H1 (cell line): ENCODE measurements around the gene LRRC4C. TPM values are rescaled to one million over a fixed set of nuclear protein-coding genes. Genes with fewer than 3 reads are reported as not detected.

Experiments
- CTCF ChIA-PET: fragments of 300-600 bp; sonication (Branson Sonifier 250); formaldehyde crosslinking; loops from one replicate; lab custom pipeline; 2021; ENCODE audit not compliant: partially characterized antibody; lab: Charles Lee
- POLR2A ChIA-PET: fragments of 300-600 bp; sonication (Branson Sonifier 250); formaldehyde crosslinking; loops from one replicate; lab custom pipeline; 2021; ENCODE audit warnings: inconsistent platforms; ENCODE audit not compliant: partially characterized antibody; lab: Charles Lee
- DNase-seq, 2 experiments: peaks; one replicate each; pipeline versions ENCODE4 v3.0.0 to v3.0.0-alpha.2; 2010 to 2022; ENCODE audit warnings: low spot score in 2 of 2, low read depth in 1 of 2, mixed read lengths in 1 of 2
- FAIRE-seq: peaks from 2 replicates; lab custom pipeline; 2011; peaks lifted over from hg19 to GRCh38; lab: Jason Lieb, UNC
- H2AFZ ChIP-seq: 2 replicates; pipeline ENCODE4 v1.8.1; 2012; ENCODE audit warnings: low read length, inconsistent platforms
- H2AK5ac ChIP-seq: 2 replicates; pipeline ENCODE4 v1.6.1; 2013; ENCODE audit warnings: low read depth, low read length
- H2BK120ac ChIP-seq: replicated peaks from 2 replicates; pipeline ENCODE3; 2013; ENCODE audit warnings: low read depth, low read length, inconsistent platforms
- H2BK12ac ChIP-seq: 2 replicates; pipeline ENCODE4 v1.6.1; 2013; ENCODE audit warnings: low read depth, low read length
- H2BK15ac ChIP-seq: 2 replicates; pipeline ENCODE4 v1.6.1; 2013; ENCODE audit warnings: low read length
- H2BK20ac ChIP-seq: 2 replicates; pipeline ENCODE4 v1.6.1; 2013; ENCODE audit warnings: low read length
- H2BK5ac ChIP-seq: 2 replicates; pipeline ENCODE4 v1.6.1; 2013; ENCODE audit warnings: low read depth, low read length
- H3K14ac ChIP-seq: 2 replicates; pipeline ENCODE4 v1.6.1; 2013; ENCODE audit warnings: inconsistent platforms; ENCODE audit not compliant: insufficient read length
- H3K18ac ChIP-seq: 2 replicates; pipeline ENCODE4 v1.6.1; 2013; ENCODE audit warnings: low read length; ENCODE audit errors: extremely low read depth
- H3K23ac ChIP-seq: 2 replicates; pipeline ENCODE4 v1.6.1; 2013; ENCODE audit warnings: inconsistent platforms; ENCODE audit not compliant: insufficient read length
- H3K23me2 ChIP-seq: 2 replicates; pipeline ENCODE4 v1.6.1; 2013; ENCODE audit warnings: low read depth, low read length
- H3K27ac ChIP-seq: 2 replicates; pipeline ENCODE4 v1.6.1; 2011; ENCODE audit warnings: low read depth, low read length, inconsistent platforms
- H3K27me3 ChIP-seq, 4 experiments: replicated peaks in 1 of 4; 1 replicate in 1 of 4; 2 replicates in 3 of 4; pipeline versions ENCODE4 v1.6.1 to v1.8.1; 2011 to 2013; ENCODE audit warnings: low read length in 3 of 4, mild to moderate bottlenecking in 3 of 4, inconsistent platforms in 2 of 4, mixed read lengths in 2 of 4, moderate library complexity in 1 of 4; ENCODE audit not compliant: control insufficient read depth in 3 of 4, insufficient read depth in 3 of 4; ENCODE audit errors: extremely low read depth in 1 of 4
- H3K36me3 ChIP-seq, 4 experiments: 2 replicates each; pipeline versions ENCODE4 v1.6.1 to v1.8.1; 2011 to 2013; ENCODE audit warnings: mild to moderate bottlenecking in 4 of 4, low read length in 3 of 4, moderate library complexity in 2 of 4, control low read depth in 1 of 4, inconsistent platforms in 1 of 4; ENCODE audit not compliant: insufficient read depth in 4 of 4, control insufficient read depth in 2 of 4
- H3K4ac ChIP-seq: replicated peaks from 2 replicates; pipeline ENCODE3; 2013; ENCODE audit warnings: low read length, low read depth, mixed read lengths, inconsistent platforms; ENCODE audit not compliant: insufficient read length
- H3K4me1 ChIP-seq, 4 experiments: replicated peaks in 1 of 4; 1 replicate in 1 of 4; 2 replicates in 3 of 4; pipeline versions ENCODE4 v1.6.1 to v1.8.1; 2011 to 2013; ENCODE audit warnings: low read length in 3 of 4, inconsistent platforms in 2 of 4, mixed read lengths in 1 of 4; ENCODE audit not compliant: insufficient read depth in 4 of 4, control insufficient read depth in 3 of 4
- H3K4me2 ChIP-seq, 2 experiments: 2 replicates each; pipeline versions ENCODE4 v1.6.1 to v1.8.1; 2011 to 2013; ENCODE audit warnings: low read depth in 2 of 2, low read length in 2 of 2, control low read depth in 1 of 2, inconsistent platforms in 1 of 2, mild to moderate bottlenecking in 1 of 2; ENCODE audit not compliant: insufficient read depth in 1 of 2
- H3K4me3 ChIP-seq, 4 experiments: fragments of 200-600, 300-600 bp in 1 of 4; sonication (generic), shearing (Covaris generic), sonication (Bioruptor Twin) in 1 of 4; 2 replicates each; pipeline versions ENCODE4 v1.5.1 to v1.8.1; 2011 to 2016; ENCODE audit warnings: low read length in 4 of 4, low read depth in 3 of 4, control low read depth in 2 of 4, inconsistent platforms in 2 of 4, mild to moderate bottlenecking in 2 of 4, mixed read lengths in 1 of 4, moderate library complexity in 1 of 4; ENCODE audit not compliant: insufficient read depth in 2 of 4; ENCODE audit errors: extremely low read depth in 1 of 4
- H3K56ac ChIP-seq: replicated peaks from 2 replicates; pipeline ENCODE3; 2013; ENCODE audit warnings: low read depth, mild to moderate bottlenecking, mixed read lengths, low read length, inconsistent platforms; ENCODE audit not compliant: insufficient read length
- H3K79me1 ChIP-seq: 2 replicates; pipeline ENCODE4 v1.6.1; 2013; ENCODE audit warnings: low read depth, low read length, control low read depth
- H3K79me2 ChIP-seq, 2 experiments: 2 replicates each; pipeline versions ENCODE4 v1.6.1 to v1.8.1; 2012 to 2013; ENCODE audit warnings: low read length in 2 of 2, mild to moderate bottlenecking in 2 of 2, inconsistent platforms in 1 of 2; ENCODE audit not compliant: insufficient read depth in 2 of 2, control insufficient read depth in 1 of 2
- H3K9ac ChIP-seq, 4 experiments: replicated peaks in 1 of 4; 1 replicate in 1 of 4; 2 replicates in 3 of 4; pipeline versions ENCODE4 v1.6.1 to v1.8.1; 2011 to 2013; ENCODE audit warnings: low read depth in 3 of 4, low read length in 3 of 4, control low read depth in 2 of 4, mild to moderate bottlenecking in 2 of 4, moderate library complexity in 2 of 4, inconsistent platforms in 1 of 4; ENCODE audit errors: extremely low read depth in 1 of 4
- H3K9me3 ChIP-seq, 2 experiments: 2 replicates each; pipeline versions ENCODE4 v1.6.1 to v1.8.1; 2012 to 2013; ENCODE audit warnings: mild to moderate bottlenecking in 2 of 2, moderate library complexity in 2 of 2, control low read depth in 1 of 2, inconsistent platforms in 1 of 2, low read depth in 1 of 2, low read length in 1 of 2, mixed read lengths in 1 of 2; ENCODE audit not compliant: insufficient read depth in 2 of 2
- H4K20me1 ChIP-seq, 2 experiments: replicated peaks in 1 of 2; 2 replicates each; pipeline versions ENCODE3 to v1.8.1; 2011 to 2013; ENCODE audit warnings: inconsistent platforms in 2 of 2, low read length in 2 of 2, mild to moderate bottlenecking in 1 of 2; ENCODE audit not compliant: insufficient read depth in 2 of 2, control insufficient read depth in 1 of 2
- H4K5ac ChIP-seq: 2 replicates; pipeline ENCODE4 v1.6.1; 2013; ENCODE audit warnings: low read length, low read depth, mixed read lengths, inconsistent platforms; ENCODE audit not compliant: insufficient read length
- H4K8ac ChIP-seq: 2 replicates; pipeline ENCODE4 v1.8.0; 2013; ENCODE audit warnings: mild to moderate bottlenecking, moderate library complexity, low read length, inconsistent platforms; ENCODE audit not compliant: insufficient read depth; ENCODE audit errors: extremely low read depth
- H4K91ac ChIP-seq: replicated peaks from 2 replicates; pipeline ENCODE3; 2013; ENCODE audit warnings: low read length, mixed read lengths, inconsistent platforms; ENCODE audit not compliant: insufficient read length
- ASH2L ChIP-seq: fragments of 200-600, 300-600 bp; sonication (generic); IDR thresholded peaks from one replicate; pipeline ENCODE4 v1.7.1; 2017; ENCODE audit warnings: low read length
- CBX8 ChIP-seq: fragments of 300-800, 300-1000 bp; sonication (generic); IDR thresholded peaks from 2 replicates; pipeline ENCODE4 v1.7.1; 2016; ENCODE audit warnings: low read depth, low read length, borderline replicate concordance
- POLR2A ChIP-seq, 2 experiments: IDR thresholded peaks; 1 replicate in 1 of 2; 2 replicates in 1 of 2; pipeline ENCODE4 v1.6.1; 2011; ENCODE audit warnings: low read depth in 2 of 2, low read length in 2 of 2, mild to moderate bottlenecking in 2 of 2; ENCODE audit errors: control extremely low read depth in 1 of 2
- RFX5 ChIP-seq: IDR thresholded peaks from 2 replicates; pipeline ENCODE4 v1.6.1; 2011; ENCODE audit warnings: low read depth, low read length, improper control_type of control experiment, borderline replicate concordance
- RXRA ChIP-seq: IDR thresholded peaks from 2 replicates; pipeline ENCODE4 v1.6.1; 2011; ENCODE audit warnings: low read depth, mild to moderate bottlenecking, low read length, moderate library complexity; ENCODE audit not compliant: insufficient read depth
- SIN3A ChIP-seq, 2 experiments: IDR thresholded peaks in 1 of 2; conservative IDR thresholded peaks in 1 of 2; 2 replicates each; pipeline ENCODE4 v1.6.1; 2011 to 2012; ENCODE audit warnings: low read length in 2 of 2, improper control_type of control experiment in 1 of 2, low read depth in 1 of 2, mild to moderate bottlenecking in 1 of 2
- WGBS, 2 experiments: shearing (Covaris generic) in 1 of 2; methylation state at CpG; one replicate each; pipeline versions ENCODE4 v1.1.6 to v1.1.7; 2013 to 2015; ENCODE audit warnings: low lambda C conversion rate in 2 of 2, mixed read lengths in 2 of 2, inconsistent platforms in 1 of 2, low coverage in 1 of 2, missing lambda C conversion rate in 1 of 2; ENCODE audit not compliant: insufficient replicate concordance in 2 of 2, insufficient coverage in 1 of 2, insufficient read length in 1 of 2; ENCODE audit errors: extremely low coverage in 1 of 2, missing lambda C conversion rate in 1 of 2; 5-methylcytosine and 5-hydroxymethylcytosine counted together
- polyA plus RNA-seq, 7 experiments: library from polyadenylated mRNA; depleted of rRNA in 3 of 7; stranded (reverse) in 5 of 7; unstranded in 2 of 7; fragments of >200 nt in 5 of 7; fragments of 200-250 nt in 2 of 7; gene quantifications; 1 replicate in 5 of 7; 2 replicates in 1 of 7; 4 replicates in 1 of 7; pipeline versions ENCODE4 v1.2.1 to v1.2.3, GENCODE V29; 2011 to 2013; ENCODE audit warnings: missing spikeins in 2 of 7, mixed read lengths in 2 of 7
- total RNA-seq: library from RNA; stranded (reverse); fragmentation: NEBNext Ultra II Directional; extraction: Animal tissue kit (Norgen Biotek cat#: 25700); gene quantifications from 2 replicates; pipeline ENCODE4 v1.2.1, GENCODE V29; 2021
- TF ChIP-seq, protein P1 (sequence below): IDR thresholded peaks from 2 replicates; pipeline ENCODE4 v1.6.1; 2012; ENCODE audit warnings: inconsistent platforms

The LRRC4C gene
- total and polyA plus RNA-seq, 2 of the 8 experiments (the other 6 are each of a cell fraction or from before 2014, with no cell fraction given) = 0.23 to 2.2 TPM

DNA sequence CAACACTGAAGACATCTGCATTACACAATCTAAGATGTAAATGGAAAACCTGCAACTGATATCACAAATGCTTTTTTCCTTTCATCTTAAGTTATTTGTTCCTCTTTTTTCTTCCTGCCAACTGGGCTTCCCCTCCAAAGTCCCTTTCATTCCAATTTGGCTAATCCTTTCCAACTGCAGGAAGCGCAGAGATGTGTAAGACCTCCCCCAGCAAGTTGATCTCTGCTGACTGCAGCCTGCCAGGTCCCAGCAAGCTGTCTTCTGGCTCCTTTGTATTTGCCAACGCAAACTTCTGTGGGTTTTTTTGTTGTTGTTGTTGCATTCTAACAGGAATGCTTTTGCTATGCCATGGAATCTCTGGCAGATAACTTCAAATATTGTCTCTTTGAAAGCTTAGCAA is 38.5 kb upstream of the LRRC4C start:
- Histone ChIP-seq H3K23me2 (no peaks in the 10 kb centered on the region), H2BK20ac (no peak overlapping the region), H3K56ac (no peak overlapping the region), H4K91ac (no peak overlapping the region), H3K4me3 (peak overlapping the region in 1 of 4 experiments; percentile 41; a peak in 2 of 8 replicates), H2BK12ac (no peak overlapping the region), H4K5ac (no peak overlapping the region), H3K4me2 (peak overlapping the region; percentile 34 to 45; a peak in 2 of 4 replicates), H3K36me3 (no peaks in the 10 kb centered on the region), H2BK120ac (no peak overlapping the region), H3K23ac (no peak overlapping the region), H3K4ac (no peak overlapping the region), H4K8ac (no peak overlapping the region), H3K9me3 (no peaks in the 10 kb centered on the region), H4K20me1 (no peaks in the 10 kb centered on the region), H3K79me2 (no peaks in the 10 kb centered on the region), H2AK5ac (no peak overlapping the region), H3K27ac (no peak overlapping the region), H2AFZ (no peak overlapping the region), H3K14ac (no peak overlapping the region), H3K79me1 (no peaks in the 10 kb centered on the region), H3K4me1 (peaks cover 0 to 11% (median 5%) of the 10 kb centered on the region in 4 experiments; a peak in 5 of 7 replicates), H2BK15ac (no peak overlapping the region), H2BK5ac (no peak overlapping the region), H3K9ac (no peak overlapping the region), H3K27me3 (no peaks in the 10 kb centered on the region), H3K18ac (no peak overlapping the region)
- ChIA-PET CTCF (interaction anchor here (0.7 to 1.3 kb wide), 3 partner anchors 40 to 1027 kb away, joined by 3 to 5 read pairs (median 3); no protein-coding TSS in a partner anchor), POLR2A (no interaction called here)
- FAIRE-seq (peak; percentile 93), DNase-seq (peak; percentile 46 to 53)
- 3% methylated on average over 2 of the region's 2 CpGs; no CpG with 5 or more reads in 1 of the 2 experiments for WGBS, 2 experiments
- TF ChIP-seq CBX8 (no peak), POLR2A (IDR thresholded peaks at IDR 0.05; ENCODE audit: control extremely low read depth in 1 of 2, low read depth in 2 of 2, low read length in 2 of 2) (no peak), RFX5 (no peak), SIN3A (conservative IDR thresholded peaks at IDR 0.05 in 1 of 2, IDR thresholded peaks at IDR 0.05 in 1 of 2; ENCODE audit: low read depth in 1 of 2, low read length in 2 of 2) (no peak), ASH2L (no peak), RXRA (no peak)
- TF ChIP-seq, protein P1, sequence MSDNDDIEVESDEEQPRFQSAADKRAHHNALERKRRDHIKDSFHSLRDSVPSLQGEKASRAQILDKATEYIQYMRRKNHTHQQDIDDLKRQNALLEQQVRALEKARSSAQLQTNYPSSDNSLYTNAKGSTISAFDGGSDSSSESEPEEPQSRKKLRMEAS = no peak
